H1 (cell line): ENCODE data around the gene AHI1. TPM values are rescaled to one million over a fixed set of nuclear protein-coding genes. Genes with fewer than 3 reads are reported as not detected.

ENCODE experiments used
- ASH2L ChIP-seq: fragments of 200-600, 300-600 bp; sonication (generic); IDR thresholded peaks from one replicate; pipeline ENCODE4 v1.7.1; 2017; ENCODE audit warnings: low read length
- TAF7 ChIP-seq: optimal IDR thresholded peaks from 2 replicates; pipeline ENCODE3; 2011; ENCODE audit warnings: low read depth, mild to moderate bottlenecking, inconsistent platforms, low read length, moderate library complexity, borderline replicate concordance
- polyA plus RNA-seq, 7 experiments: library from polyadenylated mRNA; depleted of rRNA in 3 of 7; stranded (reverse) in 5 of 7; unstranded in 2 of 7; fragments of >200 nt in 5 of 7; fragments of 200-250 nt in 2 of 7; gene quantifications; 1 replicate in 5 of 7; 2 replicates in 1 of 7; 4 replicates in 1 of 7; pipeline versions ENCODE4 v1.2.1 to v1.2.3, GENCODE V29; 2011 to 2013; ENCODE audit warnings: missing spikeins in 2 of 7, mixed read lengths in 2 of 7
- total RNA-seq: library from RNA; stranded (reverse); fragmentation: NEBNext Ultra II Directional; extraction: Animal tissue kit (Norgen Biotek cat#: 25700); gene quantifications from 2 replicates; pipeline ENCODE4 v1.2.1, GENCODE V29; 2021
- TF ChIP-seq, protein P1 (sequence below): IDR thresholded peaks from 2 replicates; pipeline ENCODE4 v1.6.1; 2011; ENCODE audit warnings: low read length, improper control_type of control experiment

AHI1 gene
- total and polyA plus RNA-seq, 2 of the 8 experiments (the other 6 are each of a cell fraction or from before 2014, with no cell fraction given): 4.2 to 19.6 TPM

- TF ChIP-seq TAF7 (no peak), ASH2L (no peak)
- TF ChIP-seq, protein P1, sequence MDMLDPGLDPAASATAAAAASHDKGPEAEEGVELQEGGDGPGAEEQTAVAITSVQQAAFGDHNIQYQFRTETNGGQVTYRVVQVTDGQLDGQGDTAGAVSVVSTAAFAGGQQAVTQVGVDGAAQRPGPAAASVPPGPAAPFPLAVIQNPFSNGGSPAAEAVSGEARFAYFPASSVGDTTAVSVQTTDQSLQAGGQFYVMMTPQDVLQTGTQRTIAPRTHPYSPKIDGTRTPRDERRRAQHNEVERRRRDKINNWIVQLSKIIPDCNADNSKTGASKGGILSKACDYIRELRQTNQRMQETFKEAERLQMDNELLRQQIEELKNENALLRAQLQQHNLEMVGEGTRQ: no peak
- TF ChIP-seq, all 59 proteins: peak for 0
Observed at GRCh38 chr6:135346747-135347146, 150.8 kb downstream of the AHI1 start (continued).
